Putamen (tissue), 1 donor: ENCODE data around the gene BAHCC1.

ENCODE experiments used
- DNase-seq: peaks from one replicate; pipeline ENCODE4 v3.0.0-alpha.2; 2016; ENCODE audit warnings: low spot score

The BAHCC1 gene

DNA sequence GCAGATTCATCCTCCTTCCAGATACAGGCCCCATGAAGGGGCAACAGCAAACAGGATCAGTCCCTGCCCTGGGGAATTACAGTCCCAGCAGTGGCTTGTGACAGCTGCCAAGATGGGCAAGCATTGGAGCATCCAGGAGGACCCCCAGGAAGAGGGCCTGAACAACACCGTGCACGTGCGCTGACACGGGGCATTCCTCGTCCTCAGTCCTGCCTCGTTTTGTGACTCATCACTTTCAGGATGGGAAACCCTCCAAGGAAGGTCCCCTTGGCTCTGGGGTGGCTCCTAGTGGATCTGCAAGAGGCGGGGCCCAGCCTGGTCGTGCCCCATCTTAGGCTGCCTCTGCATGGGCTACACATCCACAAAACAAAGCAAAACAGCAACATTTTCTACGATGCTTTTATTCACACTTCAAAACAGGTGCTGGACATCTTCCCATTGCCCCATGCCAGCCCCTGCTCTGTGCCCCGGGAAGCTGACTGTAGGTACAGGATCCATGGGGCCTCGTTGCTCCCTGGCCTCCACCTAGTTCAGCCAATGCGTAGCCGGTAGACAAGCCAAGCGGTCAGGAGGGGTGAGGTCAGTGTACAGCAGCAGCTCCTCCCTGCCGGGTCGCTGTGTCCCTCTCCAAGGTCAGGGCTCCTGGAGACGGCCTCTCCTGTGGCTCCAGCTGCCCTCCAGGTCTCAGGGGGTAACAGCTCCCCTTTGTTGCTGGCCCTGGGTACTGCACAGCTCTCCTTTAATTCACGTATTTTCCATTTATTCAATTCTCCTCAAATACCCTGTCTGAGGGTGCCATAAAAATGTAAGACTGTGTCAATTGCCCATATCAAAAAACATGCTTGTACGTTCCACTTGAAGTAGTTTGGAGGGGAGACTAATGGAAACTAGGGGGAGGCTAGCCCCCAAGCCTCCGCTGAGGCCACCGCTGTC is 85.1 kb downstream of the BAHCC1 start:
- DNase-seq = no peak

DNA sequence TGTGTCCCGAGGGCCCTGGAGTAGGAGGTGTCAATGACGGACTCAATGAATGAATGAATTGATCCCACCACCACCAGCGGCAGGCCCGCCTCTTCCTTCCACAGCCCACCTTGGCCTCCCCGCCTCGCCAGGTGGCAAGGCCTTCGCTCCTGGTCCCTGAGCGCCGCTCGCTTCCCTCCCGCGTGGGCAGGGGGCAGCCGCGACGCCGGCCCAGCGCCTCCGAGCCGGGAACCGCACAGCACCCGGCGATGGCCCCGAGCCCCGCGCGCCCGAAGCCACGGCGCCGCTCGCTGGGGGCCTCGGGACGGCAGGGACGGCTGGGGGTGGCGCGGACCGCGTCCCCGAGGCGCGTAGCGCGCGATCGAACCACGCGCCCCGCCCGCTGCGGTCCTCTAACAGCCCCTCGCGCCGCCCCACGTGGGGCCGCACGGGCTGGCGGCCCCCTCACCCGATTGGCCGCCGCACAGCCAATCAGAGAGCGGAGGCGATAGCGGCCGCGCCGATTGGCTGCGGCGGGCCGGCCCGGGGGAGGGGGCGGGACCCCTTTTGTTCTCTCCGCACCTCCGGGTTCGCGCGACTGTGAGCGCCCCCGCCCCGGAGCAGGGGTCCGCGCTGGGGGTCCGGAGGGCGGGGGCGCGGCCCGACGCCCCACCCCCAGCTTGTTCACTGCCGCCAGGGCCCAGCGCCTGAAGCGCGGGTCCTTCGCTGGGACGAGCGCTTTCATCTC is 86.0 kb downstream of the BAHCC1 start:
- peak; percentile 86 for DNase-seq

DNA sequence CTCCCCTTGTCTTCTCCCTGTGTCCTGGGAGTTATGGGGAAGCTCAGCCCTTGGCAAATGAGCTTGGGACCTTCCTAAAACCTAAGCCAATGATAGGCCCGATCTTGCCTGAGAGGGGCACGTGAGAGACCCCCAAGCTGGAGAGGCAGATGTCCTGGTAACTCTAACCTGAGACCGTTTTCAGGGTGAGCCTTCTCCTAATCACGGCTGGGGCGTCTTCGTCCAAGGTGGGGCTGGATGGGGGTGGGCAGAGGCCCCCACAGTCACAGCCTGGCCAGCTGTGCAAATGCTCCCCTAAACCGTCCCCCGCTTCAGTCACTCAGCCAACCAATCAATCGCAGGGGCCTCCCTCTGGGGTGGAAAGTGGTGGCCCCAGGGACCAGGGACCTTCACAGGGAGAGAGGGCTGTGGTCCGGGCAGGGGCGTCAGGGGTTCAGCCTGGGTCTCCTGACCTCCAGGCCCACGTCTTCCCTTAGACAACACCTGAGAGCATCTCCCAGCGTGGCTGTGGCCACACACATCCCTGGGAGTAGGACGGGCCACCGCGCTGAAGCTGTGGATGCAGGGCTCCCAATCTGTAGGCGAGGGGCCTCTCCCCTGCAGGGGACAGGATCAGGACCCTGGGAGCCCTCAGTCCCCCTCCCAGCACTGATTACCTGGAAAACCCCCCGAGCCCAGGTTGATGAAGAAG is 86.7 kb downstream of the BAHCC1 start:
- no peak for DNase-seq

DNA sequence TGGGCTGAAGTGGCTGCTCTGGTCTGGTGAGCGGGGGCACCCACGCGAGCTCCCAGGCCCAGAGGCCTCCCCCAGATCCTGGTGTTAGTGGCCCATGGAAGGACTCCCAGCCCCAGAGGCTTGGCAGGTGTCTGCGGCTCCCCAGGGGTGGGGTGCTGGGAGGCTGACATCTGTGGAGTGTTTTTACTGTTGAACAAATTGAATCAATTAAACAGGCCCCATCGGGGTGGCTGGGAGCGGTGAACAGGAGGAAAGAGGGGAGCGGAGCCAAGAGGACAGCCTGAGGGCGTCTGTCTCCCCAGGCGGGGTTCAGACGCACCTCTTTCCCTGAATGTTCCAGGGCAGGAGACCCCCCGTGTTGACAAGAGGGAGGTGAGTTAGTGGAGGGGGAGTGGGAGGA is 87.4 kb downstream of the BAHCC1 start:
- DNase-seq = no peak

DNA sequence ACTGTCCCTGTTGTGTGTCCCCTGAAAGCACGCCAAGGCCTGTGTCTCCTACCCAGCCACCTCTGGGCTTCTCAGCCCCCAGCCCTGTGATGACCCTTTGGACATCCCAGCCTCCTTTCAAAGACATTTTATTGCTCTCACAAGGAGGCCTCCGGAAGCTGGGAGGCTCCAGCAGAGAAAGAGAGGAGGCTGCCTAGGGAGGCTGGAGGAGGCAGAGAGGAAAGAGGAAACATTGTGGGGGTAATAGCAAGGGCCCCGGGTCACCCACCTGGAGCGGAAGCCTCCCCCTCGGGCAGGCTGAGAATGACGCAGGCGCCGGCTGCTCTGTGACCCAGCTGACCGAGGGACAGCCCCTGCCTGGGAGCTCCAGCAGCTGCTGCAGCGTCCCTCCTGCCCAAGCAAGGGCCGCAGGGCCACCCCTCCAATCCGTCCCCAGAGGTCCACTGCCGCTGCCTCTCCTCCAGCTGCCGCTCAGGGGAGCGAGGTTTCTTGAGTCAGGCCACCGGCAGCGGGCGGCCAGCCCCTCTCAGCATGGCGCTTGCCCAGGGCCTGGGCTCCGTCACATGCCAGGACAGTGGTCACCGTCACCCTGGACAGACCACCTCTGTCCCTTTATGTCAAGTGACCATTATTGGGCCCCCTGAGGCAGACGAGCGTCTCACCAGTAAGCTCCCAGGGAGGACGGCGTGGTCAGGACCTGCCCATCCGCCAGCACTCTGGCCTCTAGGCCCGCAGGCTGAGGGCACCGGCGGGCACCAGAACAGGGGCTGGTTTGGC is 88.0 kb downstream of the BAHCC1 start:
- no peak for DNase-seq

DNA sequence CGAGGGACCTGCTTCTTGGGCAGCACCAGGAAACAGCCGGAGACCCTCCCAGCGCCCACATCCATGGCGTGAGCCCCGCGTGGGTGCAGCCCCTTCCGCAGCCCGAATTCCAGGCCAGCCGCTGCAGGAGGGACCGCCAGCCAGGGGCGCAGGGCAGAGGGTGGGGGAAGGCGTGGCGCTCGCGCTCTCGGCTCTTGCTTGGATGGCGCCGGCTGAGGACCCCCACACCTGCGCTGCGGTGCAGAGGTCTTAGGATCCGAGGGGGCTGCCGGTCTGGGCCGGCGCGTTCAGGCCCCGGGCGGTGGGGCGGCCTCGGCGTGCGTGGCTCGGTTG is 88.6 kb downstream of the BAHCC1 start:
- DNase-seq = no peak

DNA sequence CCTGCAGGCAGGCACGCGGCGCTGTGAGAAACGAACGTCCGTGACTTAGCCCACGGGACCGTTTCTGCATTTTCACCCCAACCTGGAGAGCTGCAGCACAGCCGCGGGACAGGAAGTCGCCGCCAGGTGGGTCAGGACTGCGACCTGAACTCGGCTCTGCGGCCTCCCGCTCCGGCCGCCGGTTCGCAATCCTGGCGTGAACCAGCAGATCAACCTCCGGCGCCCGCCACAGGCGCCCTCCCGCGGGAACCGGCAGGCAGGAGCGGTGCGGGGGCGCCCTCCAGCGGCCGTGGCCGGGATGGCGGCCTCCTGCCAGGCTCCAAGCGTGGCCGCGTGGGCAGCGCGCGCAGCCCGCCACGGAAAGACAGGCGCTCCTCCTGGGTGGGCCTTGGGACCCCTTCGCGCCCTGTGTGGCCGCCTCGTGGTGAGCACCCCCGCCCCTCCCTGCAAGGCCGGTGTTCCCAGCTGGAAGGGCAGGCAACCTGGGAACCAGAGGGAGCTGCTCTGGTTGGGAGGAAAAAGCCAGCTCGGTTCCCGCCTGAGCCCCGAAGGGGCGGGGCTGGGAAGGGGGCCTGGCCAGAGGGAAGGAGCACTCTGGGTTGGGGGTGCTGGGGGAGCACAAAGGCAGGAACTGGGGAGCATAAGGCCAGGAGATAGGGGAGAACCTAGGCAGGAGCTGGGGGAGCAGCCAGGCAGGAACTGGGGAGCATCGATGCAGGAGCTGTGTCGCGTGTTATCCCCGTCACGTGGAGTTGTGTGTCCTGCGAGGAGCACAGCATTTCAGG is 89.1 kb downstream of the BAHCC1 start:
- peak; percentile 84 for DNase-seq

DNA sequence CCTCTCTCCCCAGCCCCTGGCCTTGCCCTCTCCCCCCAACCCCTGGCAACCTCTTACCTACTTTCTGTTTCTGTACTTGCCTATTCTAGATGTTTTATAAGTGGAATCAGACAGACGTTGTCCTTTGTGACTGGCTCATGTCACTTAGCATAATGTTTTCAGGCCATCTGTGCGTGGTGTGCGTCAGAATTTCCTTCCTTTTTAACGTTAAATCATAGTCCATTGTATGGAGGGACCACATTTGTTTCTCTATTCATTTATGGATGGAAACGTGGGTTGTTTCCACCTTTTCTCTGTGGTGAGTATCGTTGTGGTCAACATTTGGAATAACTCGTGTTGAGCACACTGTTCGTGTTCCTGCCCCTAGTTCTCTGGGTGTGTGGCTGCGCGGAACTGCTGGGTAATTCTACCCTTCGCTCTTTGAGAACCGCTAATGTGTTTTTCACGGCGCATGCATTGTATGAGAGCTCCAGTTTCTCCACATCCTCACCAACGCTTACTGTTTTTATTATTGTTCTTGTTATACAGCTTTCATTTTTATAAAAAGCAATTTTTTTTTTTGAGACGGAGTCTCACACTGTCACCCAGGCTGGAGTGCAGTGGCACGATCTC is 91.0 kb downstream of the BAHCC1 start:
- no peak for DNase-seq

DNA sequence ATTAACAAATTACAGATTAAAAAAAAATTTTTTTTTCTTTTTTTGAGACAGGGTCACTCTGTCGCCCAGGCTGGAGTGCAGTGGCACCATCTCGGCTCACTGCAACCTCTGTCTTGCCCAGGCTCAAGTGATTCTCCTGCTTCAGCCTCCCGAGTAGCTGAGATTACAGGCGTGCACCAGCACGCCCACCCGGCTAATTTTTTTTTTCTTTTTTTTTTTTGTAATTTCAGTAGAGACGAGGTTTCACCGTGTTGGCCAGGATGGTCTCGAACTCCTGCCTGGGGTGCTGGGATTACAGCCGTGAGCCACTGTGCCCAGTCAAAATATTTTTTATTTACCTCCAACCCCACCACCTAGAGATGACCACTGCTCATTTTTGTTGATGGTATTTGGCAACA is 91.8 kb downstream of the BAHCC1 start:
- DNase-seq = no peak

DNA sequence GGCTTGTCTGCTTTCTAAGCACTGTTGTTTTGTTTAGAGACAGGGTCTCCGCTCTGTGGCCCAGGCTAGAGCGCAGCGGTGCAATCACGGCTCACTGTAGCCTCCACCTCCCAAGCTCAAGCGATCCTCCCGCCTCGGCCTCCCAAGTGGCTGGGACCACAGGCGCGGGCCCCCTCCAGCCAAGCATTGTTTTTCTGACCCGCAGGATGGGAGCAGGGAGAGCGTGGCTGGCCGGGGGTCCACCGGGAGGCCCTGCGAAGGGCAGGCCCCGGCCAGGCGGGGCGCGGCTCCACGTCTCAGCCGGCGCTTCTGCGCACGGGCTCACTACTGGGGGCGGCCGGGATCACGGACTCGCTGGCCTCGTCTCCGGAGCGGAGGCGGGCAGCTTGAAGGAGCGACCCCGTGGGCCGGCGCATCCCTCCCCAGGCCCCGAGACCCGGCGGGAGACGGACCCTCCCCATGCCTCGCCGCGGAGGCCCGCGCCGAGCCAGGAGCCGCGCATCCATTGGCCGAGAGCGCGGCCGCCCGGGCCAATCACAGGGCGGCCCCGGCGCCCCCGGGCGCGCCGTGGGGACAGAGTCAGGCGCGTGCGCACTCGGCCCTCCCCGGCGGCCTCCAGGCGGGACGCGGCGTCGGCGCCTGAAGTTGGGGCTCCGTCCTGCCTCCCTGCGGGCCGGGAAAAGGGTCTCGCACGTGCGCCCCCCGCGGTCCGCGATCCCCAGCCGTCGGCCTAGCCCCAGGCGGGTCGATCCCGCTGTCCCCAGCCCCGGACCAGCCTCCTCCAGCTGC is 92.4 kb downstream of the BAHCC1 start:
- peak; percentile 77 for DNase-seq

DNA sequence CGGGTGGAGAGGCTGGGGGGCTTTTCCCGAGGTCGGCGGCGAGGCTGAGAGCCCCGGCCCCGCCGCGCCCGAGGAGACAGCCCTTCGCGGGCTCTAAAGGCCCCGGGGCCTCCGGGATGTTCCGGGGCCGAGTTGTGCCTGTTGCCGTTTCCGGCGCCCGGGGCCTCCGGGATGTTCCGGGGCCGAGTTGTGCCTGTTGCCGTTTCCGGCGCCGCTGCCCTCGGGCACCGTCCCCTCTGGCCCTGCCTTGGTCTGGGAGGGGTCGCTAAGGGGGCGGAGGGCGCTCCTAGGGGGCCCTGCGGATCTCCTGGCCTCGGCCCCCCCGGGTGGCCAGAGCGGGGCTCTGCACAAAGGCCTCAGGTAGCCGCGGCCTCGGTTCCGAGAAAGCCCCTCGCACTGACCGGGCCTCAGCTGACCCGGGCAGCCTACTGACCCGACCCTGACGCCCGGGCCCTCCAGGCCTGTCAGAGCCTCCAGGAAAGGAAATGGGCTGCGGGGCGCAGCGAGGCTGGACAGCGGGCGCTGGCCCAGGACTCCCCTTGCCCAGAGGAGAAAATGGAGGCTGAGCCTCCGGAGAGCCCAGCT is 93.1 kb downstream of the BAHCC1 start:
- DNase-seq = no peak

DNA sequence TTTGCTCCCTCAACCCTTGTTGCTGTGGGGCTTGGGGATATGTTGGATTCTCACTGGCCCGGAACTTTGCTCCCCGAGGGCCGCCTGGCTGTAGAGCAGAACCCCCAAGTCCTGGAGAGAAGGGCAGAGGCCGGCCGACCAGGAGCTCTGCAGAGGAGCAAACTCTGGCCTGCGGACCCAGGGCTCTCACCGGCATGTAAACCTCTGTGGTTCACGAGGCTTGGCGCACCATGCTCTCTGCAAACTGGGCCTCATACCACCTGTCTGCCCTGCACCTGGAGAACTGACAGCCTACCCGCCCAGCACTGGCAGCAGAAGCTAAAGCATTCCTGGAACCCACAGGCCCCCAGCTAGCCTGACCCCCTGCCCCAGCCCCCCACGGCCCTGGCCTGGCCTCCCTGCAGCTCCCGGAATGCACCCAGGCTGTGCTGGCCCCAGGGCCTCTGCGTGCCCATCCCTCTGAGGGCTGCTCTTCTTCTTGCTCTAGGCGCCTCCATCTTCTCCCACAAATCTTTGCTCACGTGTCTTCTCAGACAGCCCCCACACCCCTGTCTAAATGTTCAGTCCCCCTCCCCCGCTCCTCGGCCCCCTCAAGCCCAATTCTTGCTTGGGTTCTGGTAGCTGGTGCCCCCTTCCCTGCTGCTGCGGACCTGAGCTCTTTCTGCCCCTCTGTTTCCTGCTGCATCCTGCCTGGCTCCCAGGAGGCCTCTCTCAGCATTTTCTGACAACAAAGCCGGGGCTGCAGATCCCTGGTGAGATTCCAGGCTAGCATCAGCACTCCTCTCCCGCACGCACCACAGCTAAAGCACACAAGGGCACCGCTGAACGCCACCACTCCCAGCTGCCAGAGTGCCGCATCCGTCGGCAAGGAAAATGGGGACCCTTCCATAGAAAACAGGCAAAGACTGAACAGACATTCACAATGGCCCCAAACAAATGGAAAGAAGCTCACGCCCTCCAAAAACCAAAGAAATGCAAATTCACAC is 94.0 kb downstream of the BAHCC1 start:
- DNase-seq = no peak

DNA sequence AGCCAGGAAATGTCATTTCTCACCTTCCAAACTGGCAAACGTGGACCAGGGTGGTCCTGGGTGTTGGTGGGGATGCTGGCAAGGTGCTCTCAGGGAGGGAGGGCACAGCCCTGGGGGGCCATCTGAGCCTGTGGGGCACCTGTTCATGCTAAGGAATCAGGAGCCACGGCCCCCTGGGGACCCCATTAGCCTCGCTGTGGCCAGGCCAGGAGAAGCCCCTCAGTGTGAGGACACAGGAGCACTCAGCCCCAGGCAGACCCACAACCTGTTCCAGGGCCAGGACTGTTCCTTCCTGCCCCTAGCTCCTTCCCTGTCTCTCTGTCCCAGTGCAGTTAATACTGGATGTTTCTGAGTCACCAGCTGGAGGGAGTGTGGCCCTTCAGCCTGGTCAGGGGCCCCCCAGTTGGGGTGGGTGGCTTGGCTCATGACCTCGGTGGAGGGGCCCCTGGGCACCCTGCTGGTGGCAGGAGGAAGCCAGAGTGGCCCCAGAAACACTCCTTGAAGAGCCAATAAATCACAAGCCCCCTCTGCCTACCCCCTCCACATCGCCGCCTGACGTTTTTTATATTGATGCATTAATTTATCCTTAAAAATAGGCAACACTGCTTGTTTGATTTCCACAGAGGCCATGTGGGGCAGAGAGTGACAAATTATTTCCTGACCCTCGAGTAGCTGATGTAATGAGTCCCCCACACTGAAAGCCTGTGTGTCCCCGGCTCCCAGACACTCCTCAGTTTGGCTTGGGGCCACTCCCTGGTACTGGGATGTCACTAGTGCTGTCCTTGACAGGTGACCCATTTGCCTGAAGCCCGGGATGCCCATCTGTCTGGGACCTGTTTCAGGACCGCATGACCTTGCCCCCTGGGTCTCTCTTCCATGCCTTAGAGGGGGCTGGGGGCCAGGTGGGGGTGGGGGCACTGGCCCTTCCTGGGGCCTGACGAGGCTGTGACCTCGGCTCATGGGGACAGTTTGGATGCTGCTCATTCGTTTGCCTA is 95.0 kb downstream of the BAHCC1 start:
- no peak for DNase-seq

DNA sequence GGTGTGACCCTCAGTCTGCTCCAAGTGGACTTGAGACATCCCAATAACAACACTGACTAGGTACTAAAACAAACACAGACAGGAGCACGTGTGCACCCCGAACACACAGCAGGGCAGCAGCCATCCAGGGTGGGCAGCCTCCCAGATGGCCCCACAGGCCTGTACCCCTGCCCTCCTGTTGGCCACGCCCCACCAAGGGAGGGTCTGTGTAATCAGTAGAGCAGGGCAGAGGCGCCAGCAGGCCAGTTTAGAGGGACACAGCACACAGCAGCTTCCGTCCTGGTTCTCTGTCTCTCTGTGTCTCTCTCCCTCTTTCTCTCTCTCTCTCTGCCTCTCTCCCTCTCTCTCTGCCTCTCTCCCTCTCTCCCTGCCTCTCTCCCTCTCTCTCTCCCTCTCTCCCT is 95.9 kb downstream of the BAHCC1 start:
- DNase-seq = no peak

DNA sequence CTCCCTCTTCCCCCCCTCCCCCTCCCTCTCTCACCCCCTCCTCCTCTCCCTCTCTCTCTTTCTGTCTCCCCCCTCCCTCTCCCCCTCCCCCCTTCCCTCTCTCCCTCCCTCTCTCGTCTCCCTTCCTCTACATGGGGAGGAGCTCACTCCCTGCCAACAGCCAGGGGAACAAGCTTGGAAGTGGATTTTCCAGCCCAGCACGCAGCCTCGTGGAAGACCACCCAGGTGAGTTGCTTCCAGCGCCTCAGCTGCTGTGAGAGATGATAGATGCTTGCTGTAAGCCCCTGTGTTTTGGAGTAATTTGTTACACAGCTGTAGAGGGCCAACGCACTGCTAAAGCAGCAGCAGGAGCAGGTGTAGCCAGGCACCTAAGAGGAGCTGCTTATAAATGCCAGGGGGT is 96.5 kb downstream of the BAHCC1 start:
- no peak for DNase-seq

DNA sequence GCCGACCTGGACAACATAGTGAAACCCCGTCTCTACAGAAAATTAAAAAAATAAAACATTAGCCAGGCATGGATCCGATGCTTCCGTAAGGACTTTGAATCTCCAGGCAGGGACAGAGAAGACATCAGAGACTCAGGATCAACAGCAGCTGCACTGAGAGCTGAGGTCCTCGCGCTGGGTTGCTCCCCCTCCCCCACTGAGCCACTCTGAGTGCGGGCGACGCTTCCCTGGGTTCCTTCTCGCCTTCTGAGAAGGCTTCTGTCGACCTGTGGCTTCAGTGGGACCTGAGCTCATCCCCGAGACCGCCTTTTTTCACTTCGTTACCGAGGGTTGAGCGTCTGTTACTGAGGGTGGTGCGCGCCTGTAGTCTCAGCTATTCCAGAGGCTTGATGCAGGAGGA is 96.9 kb downstream of the BAHCC1 start:
- DNase-seq = no peak

DNA sequence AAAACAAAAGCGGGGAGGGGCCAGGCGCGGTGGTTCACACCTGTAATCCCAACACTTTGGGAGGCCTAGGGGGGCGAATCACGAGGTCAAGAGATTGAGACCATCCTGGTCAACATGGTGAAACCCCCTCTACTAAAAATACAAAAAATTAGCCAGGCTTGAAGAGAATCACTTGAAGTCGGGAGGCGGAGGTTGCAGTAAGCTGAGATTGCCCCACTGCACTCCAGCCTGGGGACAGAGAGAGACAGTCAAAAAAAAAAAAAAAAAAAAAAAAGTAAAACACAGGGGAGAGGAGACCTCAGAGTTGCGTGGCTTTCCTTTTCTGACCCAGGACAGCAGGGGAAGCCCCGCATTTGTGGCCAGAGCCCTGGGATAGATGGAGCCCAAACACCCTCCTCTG is 97.4 kb downstream of the BAHCC1 start:
- DNase-seq = no peak
